RPMI8226 (cell line): ENCODE measurements around the gene OASL.
"Not testable (repeated sequence)": the region's sequence is repeated elsewhere in the genome, so short reads cannot be mapped to it uniquely, and the experiment has no call there.

Experiments used
- DNase-seq: peaks from one replicate; pipeline ENCODE4 v3.0.0-alpha.2; 2015

Gene OASL

DNA sequence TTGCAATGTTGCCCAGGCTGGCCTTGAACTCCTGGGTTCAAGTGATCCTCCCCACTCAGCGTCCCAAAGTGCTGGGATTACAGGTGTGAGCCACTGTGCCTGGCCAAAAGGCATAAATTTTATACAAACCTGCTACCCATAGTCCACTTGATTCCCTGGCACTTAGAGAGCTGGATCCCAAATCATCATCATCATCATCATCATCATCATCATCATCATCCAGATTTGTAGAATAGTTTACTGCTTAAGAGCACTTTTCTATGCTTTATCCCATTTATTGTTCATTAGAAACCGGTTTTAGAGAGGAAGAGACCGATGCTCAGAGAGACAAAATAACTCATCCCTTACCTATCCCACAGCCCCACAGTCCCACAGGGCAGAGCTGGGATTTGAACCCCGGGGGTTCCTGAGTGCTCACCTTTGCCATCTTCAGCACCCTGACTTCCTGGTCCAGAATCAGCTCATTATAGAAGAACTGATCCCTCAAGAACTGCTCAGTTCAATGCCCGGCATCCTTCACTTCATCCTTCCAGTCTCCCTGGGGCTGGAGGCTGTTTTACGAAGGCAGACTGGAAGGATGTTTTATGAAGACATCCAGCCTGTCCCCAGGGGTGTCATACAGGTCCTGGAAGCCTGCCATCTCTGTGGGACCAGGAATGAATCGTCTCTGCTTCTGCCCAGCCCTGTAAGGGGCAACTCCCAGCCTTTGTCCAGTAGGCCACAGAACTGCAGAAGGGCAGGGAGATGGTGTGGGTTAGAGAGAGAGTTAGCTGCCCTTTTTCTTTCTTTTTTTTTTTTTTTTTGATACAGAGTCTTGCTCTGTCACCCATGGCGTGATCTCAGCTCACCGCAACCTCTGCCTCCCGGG, 20.2 kb upstream of the OASL start:
- DNase-seq, result no peak

DNA sequence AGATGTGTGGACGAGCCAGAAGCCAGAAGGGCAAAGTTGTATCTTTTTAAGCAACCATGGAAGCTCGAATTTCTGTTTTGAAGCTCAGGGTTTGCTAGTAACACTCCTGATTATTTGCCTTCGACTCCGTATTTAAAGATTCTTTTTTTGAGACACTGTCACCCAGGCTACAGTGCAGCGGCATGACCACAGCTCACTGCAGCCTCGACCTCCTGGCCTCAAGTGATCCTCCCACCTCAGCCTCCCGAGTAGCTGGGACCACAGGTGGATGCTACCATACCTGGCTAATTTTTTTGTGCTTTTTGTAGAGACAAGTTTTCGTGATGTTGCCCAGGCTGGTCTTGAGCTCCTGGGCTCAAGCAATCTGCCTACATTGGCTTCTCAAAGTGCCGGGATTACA, 18.7 kb upstream of the OASL start:
- DNase-seq, result no peak

DNA sequence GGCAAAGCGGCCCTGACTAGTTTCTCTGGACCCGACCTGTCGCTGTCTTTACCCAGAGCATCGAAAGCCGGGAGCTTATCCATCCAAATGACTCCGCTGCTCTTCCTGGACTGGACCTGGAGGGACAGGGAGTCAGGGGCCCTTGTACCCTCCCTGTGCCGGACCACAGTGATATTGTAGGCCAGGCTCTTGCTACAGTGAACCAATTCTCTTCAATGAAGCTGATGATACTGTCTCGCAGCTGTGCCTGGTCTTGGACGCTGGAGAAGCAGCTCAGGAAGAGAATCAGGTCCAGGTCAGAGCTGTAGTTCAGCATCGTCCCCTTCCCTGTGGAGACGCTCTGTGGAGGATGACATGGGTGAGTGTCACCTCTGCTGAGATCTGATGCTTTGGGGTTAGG, 14.7 kb upstream of the OASL start:
- DNase-seq, result no peak

DNA sequence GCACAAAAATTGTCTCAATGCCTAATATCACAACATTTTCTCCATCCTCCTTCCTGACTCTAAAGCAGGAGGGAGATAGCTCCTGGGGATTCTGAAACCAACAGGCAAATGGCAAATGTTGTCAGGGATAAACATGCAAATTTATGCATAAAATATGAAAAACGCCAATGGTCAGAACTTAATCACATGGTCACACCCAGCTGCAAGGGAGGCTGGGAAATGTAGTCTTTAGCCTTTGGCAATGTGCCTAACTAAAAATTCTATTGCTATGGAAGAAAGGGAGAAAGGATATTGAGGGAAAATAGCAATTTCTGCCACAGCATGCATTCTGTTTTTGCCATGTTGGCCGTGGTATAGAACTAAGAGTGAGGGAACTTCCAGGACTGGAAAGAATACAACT, 11.7 kb upstream of the OASL start:
- DNase-seq, result no peak

DNA sequence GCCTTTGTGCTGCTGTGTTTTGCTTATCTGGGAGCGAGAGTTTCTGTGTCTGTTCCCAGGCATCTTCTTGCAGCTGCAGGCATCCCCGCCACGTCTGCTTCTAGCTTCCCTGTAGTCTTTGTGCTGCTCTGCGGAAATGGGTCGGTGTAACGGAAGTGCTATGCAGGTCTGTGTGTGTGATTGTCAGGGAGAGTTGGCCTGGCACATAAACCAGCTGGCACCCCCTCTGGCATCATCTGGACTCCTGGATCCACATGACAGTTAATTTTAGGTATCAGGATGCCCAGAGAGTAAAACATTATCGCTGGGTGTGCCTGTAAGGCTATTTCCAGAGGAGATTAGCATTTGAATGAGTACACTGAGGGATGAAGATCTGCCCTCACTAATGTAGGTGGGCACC, 9.4 kb upstream of the OASL start:
- DNase-seq, result no peak

DNA sequence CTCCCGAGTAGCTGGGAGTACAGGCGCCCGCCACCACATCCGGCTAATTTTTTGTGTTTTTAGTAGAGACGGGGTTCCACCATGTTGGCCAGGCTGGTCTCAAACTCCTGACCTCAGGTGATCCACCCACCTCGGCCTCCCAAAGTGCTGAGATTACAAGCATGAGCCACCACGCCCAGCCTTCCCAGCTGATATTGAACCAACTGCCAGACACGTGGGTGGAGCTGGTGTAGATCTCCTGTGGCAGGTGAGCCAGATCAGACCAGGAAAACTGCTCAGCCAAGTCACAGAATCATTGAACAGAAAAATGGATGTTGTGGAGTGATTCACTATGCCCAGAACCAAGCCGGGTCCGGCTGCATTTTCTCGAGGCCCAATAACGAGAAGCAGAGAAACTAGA, 8.4 kb upstream of the OASL start:
- not testable (repeated sequence) for DNase-seq

DNA sequence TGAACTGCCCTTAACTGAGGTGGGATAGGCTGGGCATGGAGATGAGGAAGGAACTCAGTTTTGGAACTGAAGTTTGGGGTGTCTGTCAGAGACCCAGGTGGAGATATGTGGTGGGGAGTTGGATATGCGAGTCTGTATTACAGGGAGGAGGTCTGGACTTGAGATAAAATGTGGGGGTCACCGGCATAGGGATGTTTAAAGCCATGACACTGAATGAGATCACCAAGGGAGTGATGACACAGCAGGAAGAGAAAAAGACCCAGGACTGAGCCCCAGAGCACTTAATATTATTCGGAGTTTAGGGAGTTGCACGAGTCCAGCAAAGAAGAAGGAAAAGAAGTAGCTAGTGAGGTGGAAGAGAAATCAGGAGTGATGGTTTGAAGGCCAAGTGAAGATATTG, 4.0 kb upstream of the OASL start:
- no peak for DNase-seq

DNA sequence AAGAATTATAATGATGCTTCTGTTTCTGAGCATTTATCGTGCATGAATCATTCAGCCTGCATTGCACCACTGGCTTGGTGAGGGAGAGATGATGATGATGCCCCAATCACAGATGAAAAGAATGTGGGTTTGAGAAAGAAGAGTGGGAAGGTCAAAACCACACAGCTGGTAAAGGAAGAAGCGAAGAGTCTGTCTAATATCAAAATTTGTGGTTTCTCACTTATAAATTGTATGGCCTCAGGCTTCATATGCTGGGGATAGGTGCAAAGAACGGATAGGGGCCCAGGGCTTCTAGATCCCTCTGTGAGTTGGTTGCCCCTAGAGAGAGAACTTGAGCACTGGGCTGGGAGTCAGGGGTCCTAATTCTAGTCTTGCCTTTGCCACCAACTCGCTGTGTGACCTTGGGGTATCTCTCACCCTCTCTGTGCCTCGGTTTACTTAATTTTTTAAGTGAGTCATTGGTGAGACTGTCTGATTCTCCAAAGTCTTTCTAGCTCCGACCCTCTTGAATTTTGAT, 2.2 kb downstream of the OASL start:
- DNase-seq, result no peak

DNA sequence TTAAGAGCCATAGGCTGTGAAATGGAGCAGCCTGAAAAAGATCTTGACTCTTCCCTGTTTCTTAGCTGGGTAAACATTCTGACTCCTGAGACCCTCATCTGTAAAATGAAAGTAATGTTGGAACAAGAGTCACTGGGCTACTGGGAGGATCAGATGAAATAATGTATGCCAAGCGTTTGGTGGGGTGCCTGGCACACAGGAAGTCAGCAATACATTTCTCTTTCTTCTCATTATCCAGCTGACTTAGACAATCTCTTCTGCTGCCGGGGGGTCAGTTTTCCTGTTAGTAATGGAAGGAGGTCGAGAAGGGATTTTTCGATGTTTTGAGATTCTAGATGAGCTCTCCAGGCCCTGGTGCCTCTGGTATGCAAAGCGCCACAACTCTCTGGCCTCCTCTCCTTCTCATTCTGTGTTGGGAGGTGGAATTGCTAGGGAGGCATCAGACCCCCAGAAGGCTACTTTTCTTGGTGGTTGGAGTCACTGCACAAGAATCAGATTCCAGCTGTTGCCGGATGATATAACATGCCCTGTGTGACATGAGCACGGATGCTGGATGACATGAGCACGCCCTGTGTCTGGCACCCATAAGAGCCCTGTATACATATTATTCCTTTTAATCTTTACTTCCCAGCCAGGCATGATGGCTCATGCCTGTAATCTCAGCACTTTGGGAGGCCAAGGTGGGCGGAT, 4.3 kb downstream of the OASL start:
- no peak for DNase-seq

DNA sequence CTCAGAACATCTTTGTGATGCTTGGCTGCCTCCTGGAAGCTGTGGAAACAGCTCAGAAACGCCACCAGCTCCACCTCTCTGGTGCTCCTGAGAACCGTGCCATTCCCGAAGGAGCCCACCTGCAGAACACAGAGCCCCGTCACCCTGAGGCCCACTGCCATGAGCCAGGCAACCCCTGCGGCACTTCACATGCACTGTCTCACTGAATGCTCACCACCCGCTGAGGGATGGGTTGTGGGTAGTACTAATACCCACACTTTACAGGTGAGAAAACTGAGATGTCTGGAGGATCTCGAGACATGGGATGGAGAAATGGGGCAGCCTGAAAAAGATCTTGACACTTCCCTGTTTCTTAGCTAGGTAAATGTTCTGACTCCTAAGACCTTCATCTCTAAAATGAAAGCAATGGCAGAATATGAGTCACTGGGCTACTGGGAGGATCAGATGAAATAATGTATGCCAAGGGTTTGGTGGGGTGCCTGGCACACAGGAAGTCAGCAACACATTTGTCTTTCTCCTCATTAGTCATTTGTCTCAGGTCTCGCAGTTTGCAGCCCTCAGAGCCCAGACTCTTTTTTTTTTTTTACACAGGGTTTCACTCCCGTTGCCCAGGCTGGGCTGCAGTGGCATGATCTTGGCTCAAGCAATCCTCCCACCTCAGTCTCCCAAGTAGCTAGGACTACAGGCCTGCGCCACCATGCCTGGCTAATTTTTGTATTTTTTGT, 5.3 kb downstream of the OASL start:
- peak; percentile 32 for DNase-seq

DNA sequence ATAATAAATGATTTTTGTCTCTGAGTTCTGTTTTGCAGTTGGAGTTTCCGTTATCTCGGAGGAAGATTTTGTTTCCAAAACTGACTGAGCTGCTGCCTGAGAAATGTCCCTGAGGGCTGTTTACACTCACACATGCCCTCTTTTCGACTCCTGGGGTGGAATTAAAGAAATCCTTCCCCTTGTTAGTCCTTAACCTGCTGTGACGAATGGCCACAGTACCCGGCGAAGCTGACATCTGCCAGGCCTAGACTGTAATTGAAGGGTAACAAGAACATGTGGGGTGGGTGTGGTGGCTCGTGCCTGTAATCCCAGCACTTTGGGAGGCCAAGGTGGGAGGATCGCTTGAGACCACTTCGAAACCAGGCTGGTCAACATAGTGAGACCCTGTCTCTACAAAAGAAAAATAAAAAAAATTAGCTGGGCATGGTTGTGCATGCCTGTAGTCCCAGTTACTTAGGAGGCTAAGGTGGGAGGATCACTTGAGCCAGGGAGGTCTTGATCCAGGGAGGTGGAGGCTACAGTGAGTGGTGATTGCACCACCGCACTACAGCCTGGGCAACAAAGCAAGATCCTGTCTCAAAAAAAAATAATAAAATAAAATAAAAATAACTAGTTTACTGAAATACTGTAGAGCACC, 8.4 kb downstream of the OASL start:
- no peak for DNase-seq

DNA sequence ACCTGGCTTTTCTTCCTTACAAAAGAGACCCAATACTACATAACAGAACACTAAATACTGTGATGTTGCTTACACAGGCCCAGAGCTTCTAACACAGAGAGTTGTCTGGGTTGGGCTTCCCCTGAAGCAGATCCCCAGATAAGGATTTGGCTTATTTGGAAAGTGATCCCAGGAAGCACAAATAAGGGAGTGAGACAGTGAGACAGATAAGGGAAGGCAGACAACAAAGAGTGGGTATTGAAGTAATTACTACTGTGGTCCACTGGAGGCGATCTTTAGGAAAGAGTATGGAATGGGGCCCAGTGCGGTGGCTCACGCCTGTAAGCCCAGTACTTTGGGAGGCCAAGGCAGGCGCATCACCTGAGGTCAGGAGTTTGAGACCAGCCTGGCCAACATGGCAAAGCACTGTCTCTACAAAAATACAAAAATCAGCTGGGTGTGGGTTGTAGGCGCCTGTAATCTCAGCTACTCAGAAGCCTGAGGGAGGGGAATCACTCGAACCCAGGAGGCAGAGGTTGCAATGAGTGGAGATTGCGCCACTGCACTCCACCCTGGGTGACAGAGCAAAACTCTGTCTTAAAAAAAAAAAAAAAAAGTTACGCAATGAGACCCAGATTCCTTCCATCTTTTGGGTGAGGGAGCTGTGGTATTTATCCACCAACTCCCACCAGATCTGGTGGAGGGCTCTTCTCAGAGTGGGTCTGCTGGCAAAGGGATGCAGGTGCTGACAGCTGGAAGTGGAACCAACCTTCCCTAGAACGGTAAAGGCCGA, 12.6 kb downstream of the OASL start:
- DNase-seq, result no peak

DNA sequence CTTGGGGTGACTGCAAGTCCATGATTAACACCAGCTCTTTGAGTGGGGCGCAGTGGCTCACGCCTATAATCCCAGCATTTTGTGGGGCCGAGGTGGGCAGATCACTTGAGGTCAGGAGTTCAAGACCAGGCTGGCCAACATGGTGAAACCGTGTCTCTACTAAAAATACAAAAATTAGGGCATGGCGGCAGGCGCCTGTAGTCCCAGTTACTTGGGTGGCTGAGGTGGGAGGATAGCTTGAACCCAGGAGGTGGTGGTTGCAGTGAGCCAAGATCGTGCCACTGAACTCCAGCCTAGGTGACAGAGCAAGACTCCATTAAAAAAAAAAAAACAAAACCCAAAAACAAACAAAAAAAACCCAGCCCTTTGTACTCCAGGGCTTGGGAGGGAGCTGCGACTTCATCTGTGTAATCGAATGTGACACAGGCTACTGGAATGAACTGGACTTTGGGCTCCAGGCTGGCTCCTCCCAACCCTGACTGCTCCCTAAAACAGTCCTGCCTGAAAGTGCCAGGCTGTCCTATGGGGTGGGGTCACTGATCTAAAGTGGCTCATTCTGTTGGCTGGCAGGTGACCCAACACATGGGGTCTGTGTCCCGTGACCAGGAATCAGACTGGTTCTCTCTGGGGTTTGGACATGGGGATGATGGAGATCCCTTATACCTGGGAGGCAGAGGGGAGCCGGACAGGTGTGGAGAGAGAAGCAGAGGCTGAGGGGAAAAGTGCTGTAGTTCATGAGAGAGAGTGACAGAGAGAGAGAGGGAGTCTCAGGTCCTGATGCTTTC, 13.4 kb downstream of the OASL start:
- DNase-seq, result no peak

DNA sequence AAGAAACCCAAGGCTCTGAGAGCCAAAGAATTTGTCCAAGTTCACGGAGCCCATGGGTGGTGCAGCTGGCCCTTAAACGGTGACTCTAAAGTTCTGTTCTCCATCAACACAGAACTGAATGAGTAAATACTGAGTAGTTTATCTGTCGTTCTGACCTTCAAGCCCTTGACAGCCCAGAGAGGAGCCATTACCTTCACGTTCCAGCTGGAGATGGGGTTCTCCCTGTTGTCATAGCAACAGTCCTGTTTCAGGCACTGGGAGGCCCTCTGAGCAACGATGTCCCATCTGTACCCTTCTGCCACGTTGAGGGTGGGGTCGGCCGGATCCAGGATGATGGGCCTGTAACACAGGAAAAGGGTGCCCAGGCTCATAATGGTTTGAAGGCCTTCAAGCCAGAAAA, 15.2 kb downstream of the OASL start:
- no peak for DNase-seq

DNA sequence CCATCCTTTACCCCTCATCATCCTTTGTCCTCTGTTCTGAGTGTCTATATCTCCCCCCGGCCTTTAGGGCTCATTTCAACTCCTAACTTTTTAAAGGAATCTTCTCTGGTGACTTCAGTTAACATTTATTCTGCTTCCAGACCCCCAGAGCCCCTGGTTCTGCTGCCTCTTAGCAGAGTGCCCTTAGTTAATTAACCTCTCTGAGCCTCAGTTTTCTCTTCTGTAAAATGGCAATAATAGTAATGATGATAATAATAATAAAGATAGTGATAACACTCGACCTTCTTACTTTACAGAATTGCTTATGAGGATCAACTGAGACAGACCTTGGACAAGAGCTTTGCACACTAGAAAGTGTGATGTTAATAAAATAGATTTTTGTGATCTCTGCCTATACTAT, 16.3 kb downstream of the OASL start:
- DNase-seq, result no peak

DNA sequence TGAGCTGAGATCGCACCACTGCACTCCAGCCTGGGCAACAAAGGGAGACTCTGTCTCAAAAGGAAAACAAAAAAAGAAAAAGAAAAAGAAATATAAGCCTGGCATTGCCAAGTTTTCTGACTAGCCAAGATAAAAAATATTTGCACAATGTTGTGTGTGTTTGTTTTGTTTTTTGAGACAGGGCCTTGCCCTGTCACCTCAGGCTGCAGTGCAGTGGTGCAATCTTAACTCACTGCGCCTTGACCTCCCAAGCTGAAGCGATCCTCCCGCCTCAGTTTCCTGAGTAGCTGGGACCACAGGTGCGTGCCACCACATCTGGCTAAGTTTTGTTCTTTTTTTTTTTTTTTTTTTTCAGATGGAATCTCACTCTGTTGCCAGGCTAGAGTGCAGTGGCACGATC, 17.3 kb downstream of the OASL start:
- DNase-seq, result no peak

DNA sequence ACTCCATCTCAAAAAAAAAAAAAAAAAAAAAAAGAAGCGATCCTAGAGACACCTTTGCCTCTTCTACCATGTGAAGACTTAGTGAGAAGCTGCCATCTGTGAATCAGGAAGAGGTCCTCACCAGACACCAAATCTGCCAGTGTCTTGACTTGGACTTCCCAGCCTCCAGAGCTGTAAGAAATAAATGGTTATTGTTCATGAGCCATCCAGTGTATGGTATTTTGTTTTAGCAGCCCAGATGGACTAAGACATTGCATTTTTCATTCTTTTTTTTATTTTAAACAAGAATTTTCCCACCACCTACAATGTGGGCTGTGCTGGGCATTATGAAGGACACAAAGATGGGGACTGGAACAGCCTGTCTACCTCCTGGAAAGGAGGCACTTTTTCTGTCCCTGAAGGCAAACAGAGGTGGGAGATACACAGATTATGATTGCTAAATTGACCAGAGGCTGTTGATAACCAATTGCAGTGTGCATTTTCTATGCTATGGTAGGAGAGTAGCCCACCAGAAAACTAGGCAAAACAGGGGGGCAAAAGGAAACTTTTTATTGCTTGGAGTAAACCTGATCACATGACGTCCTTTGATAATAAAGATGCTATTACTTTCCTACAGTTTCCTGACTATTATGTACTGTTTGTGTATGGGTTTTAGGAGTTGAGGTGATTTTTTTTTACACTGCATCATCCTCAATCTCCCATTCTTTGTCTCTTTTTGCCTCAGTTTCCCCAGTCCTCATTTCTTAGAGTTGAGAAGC, 20.0 kb downstream of the OASL start:
- no peak for DNase-seq

DNA sequence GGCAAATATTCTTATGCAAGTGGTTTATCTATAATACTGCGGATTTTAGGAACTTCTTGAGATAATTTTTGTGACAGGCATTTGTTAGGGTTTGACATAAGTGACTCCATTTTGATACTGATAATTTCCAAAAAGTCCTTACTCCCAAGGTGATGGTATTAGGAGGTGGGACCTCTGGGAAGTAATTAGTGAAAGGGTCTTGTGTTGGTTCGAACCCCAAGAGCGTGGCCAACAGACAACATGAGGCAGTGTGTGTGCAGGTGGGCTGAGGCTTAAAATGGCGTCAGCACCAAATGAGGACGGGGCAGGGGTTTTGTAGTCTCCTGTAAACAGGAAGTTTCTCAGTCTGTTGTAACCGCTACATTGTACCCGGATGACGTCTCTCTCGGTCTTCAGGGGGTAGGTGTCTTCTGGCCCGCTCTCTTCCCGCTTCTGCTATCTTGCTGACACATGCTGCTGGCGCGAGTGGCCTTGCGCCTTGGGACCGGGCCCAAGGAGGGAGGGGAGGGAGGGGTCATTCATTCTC, 21.0 kb downstream of the OASL start:
- no peak for DNase-seq

DNA sequence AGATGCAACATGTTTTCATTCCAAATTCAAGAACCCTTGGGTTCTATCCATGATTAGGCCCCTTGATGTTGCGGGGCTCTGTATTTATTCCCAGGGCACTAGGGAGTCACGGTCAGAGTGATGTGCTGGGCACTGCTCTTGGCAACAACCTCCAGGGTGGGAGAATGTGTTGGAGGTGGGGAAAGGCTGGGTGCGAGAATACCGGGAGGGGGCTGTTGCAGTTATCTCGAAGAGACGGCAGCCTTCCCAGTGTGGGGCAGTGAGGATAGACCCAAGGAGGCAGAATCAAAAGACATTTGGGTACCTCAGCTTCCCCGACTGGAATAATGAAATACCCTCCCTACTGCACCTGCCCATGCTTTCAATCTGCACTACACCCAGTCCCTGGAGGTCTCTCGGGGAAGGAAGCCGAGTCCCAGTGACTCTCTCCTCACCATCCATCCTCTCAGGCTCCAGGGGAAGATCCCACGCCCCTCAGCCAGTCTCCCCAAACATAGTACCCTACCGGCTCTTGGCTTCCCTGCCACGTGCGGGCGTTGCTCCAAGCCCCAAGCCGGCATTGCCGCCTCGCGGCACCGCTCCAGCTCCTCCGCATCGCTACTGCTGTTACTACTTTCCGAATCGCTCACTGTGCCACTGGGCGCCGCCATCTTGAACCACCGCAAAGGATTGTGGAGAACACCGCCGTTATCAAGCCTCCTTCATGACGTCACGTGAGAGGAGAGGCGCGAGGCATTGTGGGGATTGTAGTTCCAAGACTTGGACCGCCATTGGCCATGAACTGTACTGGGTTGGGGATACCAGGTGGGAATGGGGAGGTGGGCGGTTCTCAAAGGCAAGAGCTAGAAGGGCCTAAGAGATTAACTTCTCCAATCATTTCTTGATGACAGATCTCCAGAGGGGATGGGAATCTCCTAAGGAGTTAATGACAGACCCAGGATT, 22.9 kb downstream of the OASL start, which contains the start of gene C12orf43:
C12orf43 (minus strand) TSS at position 663 of the 942 bp plus-strand sequence; CDS start at position 650, 13 bp downstream.
- DNase-seq, result peak; percentile 94
